G401 (cell line): Measurements from ENCODE around the gene SHB. TPM values are rescaled to one million over a fixed set of nuclear protein-coding genes. Genes with fewer than 3 reads are reported as not detected.

Experiments used
- DNase-seq: peaks from one replicate; pipeline ENCODE4 v3.0.0-alpha.2; 2015; ENCODE audit warnings: low spot score
- in situ Hi-C: cut with HindIII; loops from 2 replicates; pipeline ENCODE4 v1.10.0; 2016; ENCODE audit warnings: low sequenced_read_pairs, mixed read lengths
- total RNA-seq: library from RNA; depleted of rRNA; stranded (reverse); fragments of >200 nt; shearing (Covaris generic); gene quantifications from 2 replicates; pipeline ENCODE4 v1.2.3, GENCODE V29; 2014

The SHB gene
- total RNA-seq, 1 experiment from 2014 or later, result 18.4 TPM

GRCh38 chr9:37983381-37984067 is 85.5 kb downstream of the SHB start:
- in situ Hi-C loops, result no loop called here
- no peak for DNase-seq

- in situ Hi-C loops, result no loop called here
- no peak for DNase-seq
Observed at GRCh38 chr9:37979844-37980243, 89.2 kb downstream of the SHB start.

GRCh38 chr9:37978983-37979382 is 90.0 kb downstream of the SHB start:
- no peak for DNase-seq
- in situ Hi-C loops, result no loop called here

GRCh38 chr9:37978481-37978864 is 90.6 kb downstream of the SHB start:
- no peak for DNase-seq
- in situ Hi-C loops, result no loop called here

- in situ Hi-C loops, result no loop called here
- DNase-seq, result no peak
Observed at GRCh38 chr9:37977851-37978480, 91.1 kb downstream of the SHB start.

- DNase-seq, result no peak
- in situ Hi-C loops, result no loop called here
Observed at GRCh38 chr9:37976714-37977477, 92.1 kb downstream of the SHB start.

GRCh38 chr9:37975639-37976038 is 93.4 kb downstream of the SHB start:
- DNase-seq, result no peak
- in situ Hi-C loops, result no loop called here

- in situ Hi-C loops, result no loop called here
- DNase-seq, result no peak
Observed at GRCh38 chr9:37974506-37975173, 94.4 kb downstream of the SHB start.

GRCh38 chr9:37972351-37972848 is 96.6 kb downstream of the SHB start:
- in situ Hi-C loops, result no loop called here
- no peak for DNase-seq

GRCh38 chr9:37971691-37972090 is 97.3 kb downstream of the SHB start:
- in situ Hi-C loops, result no loop called here
- DNase-seq, result no peak

GRCh38 chr9:37971108-37971459 is 97.9 kb downstream of the SHB start:
- in situ Hi-C loops, result no loop called here
- DNase-seq, result no peak

GRCh38 chr9:37970301-37971107 is 98.5 kb downstream of the SHB start:
- in situ Hi-C loops, result no loop called here
- no peak for DNase-seq

- in situ Hi-C loops, result no loop called here
- DNase-seq, result no peak
Observed at GRCh38 chr9:37969558-37970300, 99.3 kb downstream of the SHB start.

- no peak for DNase-seq
- in situ Hi-C loops, result no loop called here
Observed at GRCh38 chr9:37969130-37969529, 99.9 kb downstream of the SHB start.

- in situ Hi-C loops, result no loop called here
- DNase-seq, result no peak
Observed at GRCh38 chr9:37968228-37968701, 100.8 kb downstream of the SHB start.

GRCh38 chr9:37967761-37968080 is 101.3 kb downstream of the SHB start:
- in situ Hi-C loops, result no loop called here
- no peak for DNase-seq

- DNase-seq, result no peak
- in situ Hi-C loops, result no loop called here
Observed at GRCh38 chr9:37967014-37967760, 101.8 kb downstream of the SHB start.
